ENCODE measurements around the gene ANKRD18B. TPM values are rescaled to one million over a fixed set of nuclear protein-coding genes. Genes with fewer than 3 reads are reported as not detected.
"Not testable (repeated sequence)": the region's sequence is repeated elsewhere in the genome, so short reads cannot be mapped to it uniquely, and the experiment has no call there.

Gene ANKRD18B
- total RNA-seq, 4 donors from 2014 or later, result not detected

DNA sequence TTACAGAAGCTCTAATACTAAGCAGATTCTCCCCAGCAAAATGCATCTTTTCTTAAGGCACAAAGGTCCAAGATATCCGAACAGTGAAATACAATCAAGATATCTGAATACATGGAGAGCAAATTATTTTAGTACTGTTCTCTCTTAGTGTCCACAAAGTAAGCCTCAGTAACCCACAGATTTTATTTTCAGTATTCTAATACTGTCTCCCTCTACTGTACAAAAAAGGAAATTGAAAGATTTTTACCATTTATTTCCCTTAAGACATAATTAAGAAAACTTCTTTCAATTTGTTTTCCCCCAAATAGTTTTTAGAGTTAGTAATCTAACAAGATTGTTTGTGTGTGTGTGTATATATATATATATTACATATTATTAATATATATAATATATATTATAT is 25.7 kb upstream of the ANKRD18B start:
- ATAC-seq (ENCODE audit: low FRiP score) (no peak), DNase-seq (ENCODE audit: low spot score) (no peak)
- TF ChIP-seq, protein P1, sequence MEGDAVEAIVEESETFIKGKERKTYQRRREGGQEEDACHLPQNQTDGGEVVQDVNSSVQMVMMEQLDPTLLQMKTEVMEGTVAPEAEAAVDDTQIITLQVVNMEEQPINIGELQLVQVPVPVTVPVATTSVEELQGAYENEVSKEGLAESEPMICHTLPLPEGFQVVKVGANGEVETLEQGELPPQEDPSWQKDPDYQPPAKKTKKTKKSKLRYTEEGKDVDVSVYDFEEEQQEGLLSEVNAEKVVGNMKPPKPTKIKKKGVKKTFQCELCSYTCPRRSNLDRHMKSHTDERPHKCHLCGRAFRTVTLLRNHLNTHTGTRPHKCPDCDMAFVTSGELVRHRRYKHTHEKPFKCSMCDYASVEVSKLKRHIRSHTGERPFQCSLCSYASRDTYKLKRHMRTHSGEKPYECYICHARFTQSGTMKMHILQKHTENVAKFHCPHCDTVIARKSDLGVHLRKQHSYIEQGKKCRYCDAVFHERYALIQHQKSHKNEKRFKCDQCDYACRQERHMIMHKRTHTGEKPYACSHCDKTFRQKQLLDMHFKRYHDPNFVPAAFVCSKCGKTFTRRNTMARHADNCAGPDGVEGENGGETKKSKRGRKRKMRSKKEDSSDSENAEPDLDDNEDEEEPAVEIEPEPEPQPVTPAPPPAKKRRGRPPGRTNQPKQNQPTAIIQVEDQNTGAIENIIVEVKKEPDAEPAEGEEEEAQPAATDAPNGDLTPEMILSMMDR (IDR thresholded peaks at IDR 0.05), result no peak

DNA sequence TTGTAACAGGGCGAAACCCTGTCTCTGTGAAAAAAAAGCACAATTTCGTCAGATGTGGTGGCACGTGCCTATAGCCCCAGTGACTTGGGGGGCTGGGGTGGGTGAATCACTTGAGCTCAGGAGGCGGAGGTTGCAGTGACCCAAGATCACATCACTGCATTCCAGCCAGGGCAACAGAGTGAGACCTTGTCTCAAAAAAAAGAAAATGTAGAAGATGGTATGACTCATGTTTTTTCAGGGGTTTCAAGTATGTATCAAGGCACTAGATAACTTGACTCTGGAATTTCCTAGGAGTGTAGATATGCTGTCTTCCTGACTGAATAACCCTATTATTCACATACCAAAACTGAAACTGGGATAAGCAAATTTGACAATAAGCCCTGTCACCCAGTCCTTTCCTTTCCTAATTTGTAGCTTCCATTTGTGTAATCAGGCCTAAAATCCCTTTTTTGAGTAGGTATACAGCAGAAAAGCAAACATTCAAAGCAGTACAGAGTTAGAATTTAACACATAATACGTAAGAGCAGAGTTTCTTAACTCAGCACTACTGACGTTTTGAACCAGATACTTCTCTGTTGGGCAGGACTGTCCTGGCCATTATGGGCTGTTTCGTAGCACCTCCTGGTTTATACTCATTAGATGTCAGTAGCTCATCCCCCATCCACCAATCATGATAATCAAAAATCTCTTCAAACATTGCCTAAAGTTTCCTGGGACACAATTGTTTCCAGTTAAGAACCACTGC is 17.3 kb upstream of the ANKRD18B start:
- DNase-seq (ENCODE audit: low spot score) (peak; percentile 31), ATAC-seq (ENCODE audit: low FRiP score) (peak; percentile 95)
- TF ChIP-seq, protein P1 (IDR thresholded peaks at IDR 0.05), result no peak

DNA sequence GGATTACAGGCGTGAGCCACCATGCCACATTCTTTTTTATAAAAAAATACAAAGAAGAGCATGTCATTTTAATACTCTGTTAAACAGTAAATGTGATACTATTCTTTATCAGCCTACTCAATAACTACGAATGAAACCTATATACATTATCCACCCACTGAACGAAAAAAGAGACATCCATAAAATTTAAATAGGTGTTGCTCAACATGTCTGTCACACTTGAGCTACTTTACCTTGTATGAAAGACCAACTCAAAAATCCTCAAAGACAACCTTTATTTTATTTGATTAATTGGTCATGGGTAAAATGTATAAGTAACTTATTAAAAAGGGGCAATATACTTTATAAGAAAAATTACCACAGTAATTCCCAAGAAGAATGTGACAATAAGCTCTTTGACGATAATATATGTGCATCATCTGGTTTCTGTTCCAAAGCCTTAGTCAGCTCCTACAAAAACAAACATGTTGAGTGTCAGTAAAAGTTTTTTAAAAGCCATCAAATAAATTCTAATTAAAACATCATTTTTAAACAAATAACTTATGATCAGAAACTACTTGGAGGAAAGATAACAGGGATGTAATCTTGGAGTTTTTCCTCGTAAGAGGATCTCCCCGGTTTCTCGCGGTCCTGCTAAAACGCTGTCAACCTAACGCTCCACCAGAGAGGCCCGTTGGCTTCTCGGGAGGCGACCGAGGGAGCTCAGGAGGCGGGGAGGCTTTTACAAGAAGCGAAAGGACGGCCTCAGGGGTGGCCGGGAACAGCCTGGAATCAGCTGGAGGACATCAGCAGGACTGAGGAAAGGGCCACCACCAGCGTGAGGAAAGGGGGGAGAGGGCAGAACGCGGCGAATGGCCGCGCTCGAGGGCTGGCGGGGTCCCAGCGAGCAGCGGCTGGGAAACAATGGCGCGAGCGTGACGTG is 13.5 kb upstream of the ANKRD18B start:
- DNase-seq (ENCODE audit: low spot score) (no peak), ATAC-seq (ENCODE audit: low FRiP score) (peak; percentile 60)
- TF ChIP-seq, protein P1 (IDR thresholded peaks at IDR 0.05), result no peak

DNA sequence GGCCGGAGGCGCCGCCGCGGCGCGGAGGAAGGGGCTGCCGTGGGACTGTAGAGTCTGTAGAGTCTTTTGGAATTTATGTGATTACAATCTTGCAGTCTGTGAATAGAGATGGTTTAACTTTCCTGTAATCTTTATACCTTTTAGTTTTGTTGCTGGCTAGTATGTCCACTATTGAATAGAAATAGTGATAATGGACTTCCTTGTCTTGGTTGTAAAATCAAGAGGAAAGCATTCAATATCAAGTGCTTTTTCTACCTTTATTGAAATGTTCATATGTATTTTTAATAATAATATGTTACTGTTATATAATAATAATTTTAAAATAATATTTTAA is 12.9 kb upstream of the ANKRD18B start:
- not testable (repeated sequence) for DNase-seq (ENCODE audit: low spot score); ATAC-seq (ENCODE audit: low FRiP score)

DNA sequence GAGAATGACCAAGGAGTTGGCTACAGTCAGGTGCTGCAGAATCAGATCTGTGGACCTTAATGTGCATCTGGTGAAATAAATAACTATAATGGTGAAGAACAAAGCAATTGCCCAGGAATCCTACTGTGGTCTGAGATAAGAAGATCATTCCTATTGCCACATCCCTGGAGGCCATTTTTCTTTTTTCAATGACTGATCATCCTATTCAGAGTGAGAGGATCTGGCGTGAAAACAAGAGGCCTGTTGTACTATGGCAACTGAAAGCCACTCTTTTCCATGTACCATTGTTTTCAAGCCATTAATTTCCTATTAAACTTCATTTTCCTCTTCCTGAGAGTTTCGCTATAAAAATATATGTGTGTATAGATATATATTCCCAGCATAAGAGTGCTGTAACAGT is 11.5 kb upstream of the ANKRD18B start:
- not testable (repeated sequence) for ATAC-seq (ENCODE audit: low FRiP score); DNase-seq (ENCODE audit: low spot score)

DNA sequence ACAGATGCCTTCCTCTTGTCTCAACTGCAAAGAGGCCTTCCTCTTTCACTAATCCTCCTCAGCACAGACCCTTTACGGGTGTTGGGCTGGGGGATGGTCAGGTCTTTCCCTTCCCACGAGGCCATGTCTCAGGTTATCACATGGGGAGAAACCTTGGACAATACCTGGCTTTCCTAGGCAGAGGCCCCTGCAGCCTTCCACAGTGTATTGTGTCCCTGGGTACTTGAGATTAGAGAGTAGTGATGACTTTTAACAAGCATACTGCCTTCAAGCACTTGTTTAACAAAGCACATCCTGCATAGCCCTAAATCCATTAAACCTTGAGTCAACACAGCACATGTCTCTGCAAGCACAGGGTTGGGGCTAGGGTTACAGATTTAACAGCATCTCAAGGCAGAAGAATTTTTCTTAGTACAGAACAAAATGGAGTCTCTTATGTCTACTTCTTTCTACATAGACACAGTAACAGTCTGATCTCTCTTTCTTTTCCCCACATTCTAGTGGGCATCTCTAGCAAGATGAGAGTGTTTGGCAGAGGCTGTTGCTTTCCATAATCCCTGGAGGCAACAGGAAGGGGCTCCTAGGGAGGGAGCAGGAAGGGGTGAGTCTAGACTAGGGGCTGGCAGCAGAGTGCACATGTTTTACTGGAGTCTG is 8.6 kb upstream of the ANKRD18B start:
- not testable (repeated sequence) for DNase-seq (ENCODE audit: low spot score); ATAC-seq (ENCODE audit: low FRiP score)

DNA sequence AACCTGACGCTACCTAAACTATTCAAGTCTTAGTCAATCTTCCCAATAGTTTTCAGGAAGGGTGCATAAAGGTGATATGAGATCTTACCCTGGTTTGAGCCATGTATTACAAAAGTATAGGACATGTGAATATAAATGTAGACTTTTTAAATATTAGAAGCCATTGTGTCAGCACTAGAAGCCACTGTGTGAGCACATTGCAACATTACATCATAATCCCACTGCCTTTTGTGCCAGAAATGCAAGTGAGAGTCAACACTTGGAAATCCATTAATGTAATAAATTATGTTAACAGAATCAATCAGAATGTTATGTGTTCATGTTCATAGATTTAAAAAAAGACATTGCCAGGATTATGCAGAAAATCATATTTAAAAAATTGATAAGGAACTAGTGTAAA is 7.7 kb upstream of the ANKRD18B start:
- DNase-seq (ENCODE audit: low spot score); ATAC-seq (ENCODE audit: low FRiP score): not testable (repeated sequence)

DNA sequence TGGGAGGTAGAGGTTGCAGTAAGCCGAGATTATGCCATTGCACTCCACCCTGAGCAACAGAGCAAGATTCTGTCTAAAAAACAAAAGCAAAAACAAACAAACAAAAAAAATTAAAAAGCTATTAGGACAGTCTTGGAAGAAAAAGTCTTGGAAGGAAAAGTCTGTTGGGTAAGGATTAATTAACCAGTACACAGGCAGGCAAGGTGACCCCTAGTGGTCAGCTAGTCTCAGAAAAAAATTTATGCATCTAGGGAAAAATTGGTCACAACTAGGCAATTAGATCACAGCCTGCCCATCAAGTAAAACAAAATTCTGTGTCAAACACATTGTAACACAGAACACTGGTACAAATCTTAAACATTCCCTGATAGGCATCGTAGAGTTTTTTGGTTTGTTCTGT is 6.7 kb upstream of the ANKRD18B start:
- DNase-seq (ENCODE audit: low spot score), result no peak
- ATAC-seq (ENCODE audit: low FRiP score), result no peak
- TF ChIP-seq, protein P1 (IDR thresholded peaks at IDR 0.05), result no peak

DNA sequence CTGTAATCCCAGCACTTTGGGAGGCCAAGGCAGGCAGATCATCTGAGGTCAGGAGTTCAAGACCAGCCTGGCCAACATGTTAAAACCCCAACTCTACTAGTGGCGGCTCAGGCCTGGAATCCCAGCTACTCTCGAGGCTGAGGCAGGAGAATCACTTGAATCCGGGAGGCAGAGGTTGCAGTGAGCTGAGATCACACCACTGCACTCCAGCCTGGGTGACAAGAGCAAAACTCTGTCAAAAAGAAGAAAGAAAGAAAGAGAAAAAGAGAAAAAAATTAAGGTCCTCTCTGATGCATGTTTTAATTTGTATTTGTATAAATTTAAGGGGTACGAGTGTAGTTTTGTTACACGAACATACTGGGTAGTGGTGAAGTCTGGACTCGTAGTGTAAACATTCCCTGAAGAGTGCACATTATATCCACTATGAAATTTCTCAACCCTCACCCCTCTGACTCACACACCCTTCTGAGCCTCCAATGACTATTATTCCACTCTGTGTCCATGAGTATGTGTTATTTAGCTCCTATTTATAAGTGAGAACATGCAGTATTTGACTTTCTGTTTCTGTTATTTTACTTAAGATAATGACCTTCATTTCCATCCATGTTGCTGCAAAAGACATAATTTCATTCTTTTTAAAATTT is 6.0 kb upstream of the ANKRD18B start:
- not testable (repeated sequence) for ATAC-seq (ENCODE audit: low FRiP score); DNase-seq (ENCODE audit: low spot score)

DNA sequence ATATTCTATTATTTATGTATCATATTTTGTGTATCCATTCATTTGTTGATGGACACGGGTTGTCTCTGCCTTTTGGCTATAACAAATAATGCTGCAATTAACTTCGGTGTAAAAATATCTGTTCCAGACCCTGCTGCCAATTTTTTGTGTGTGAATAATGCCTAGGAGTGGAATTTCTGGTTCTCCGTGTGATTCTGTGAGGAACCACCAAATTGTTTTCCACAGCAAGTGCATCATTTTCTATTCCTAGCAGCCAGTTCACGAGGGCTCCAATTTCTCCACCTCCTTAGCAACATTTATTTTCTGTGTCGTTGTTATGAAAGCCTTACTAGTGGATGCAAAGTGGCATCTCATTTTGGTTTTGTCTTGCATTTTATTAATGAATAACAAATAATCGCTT is 2.2 kb upstream of the ANKRD18B start:
- ATAC-seq (ENCODE audit: low FRiP score); DNase-seq (ENCODE audit: low spot score): not testable (repeated sequence)
